Epidermal melanocyte (primary cell): ENCODE measurements around the gene SERPINA3.

ENCODE experiments used
- DNase-seq: peaks from one replicate; pipeline ENCODE4 v3.0.0; 2011; ENCODE audit warnings: low spot score; ENCODE audit not compliant: insufficient read length

The SERPINA3 gene

DNA sequence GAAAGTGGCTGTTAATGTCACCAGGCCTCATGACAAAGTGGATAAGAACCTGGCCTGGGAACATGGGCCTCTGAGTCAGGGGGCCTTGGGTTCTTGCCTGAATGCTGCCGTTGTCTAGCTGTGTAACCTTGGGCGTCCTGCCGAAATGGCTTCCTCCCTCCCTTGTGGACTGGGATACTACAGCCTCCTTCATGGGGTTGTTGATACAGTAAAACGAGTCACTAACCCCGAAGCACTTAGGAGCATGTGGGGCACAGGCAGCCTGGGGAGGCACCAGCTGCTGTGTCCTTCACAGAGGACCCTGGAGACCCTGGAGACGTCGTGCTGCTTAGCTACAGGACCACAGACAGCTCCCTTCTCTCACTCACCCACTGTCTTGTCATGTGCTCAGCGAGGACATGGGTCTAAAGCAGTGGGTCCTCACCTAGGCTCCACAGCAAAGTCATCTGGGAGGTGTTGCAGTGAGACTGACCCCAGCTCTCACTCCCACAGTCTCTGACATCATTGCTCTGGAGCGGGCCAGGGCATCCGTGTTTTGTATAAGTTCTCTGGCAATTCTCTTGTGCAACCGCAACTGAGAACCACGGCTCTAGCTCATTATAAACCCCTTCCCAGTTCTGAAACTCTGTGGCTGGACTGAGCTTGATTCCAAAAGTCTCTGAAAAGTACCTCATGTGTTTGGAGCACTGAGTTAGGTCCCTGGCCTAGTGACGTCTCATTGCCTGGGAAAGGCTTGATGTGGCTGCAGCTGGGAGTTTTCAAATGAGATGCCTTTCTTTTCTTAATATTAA, 42.1 kb downstream of the SERPINA3 start:
- DNase-seq = no peak

DNA sequence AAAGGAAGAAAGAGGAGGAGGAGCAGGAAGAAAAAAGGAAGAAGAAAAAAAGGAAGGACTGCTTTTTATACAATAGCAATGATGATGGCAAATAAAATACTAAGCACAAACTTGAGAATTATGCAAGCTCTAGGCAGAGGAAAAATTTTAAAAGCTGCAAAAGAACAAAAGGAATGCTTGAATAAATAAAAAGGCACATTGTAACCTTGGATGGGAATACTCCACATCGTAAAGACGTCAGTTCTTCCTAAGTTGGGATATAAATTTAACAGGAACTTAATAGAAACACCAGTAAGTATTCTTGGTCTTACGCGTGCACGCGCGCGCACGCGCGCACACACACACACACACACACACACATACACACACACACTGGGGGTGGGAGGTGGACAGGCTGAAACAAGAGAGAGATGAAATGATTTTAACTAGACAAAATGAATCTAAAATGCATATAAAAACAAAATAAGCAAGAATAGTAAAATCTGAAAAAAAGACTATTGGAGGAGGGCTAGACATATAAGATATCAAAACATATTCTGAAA, 43.0 kb downstream of the SERPINA3 start:
- DNase-seq = no peak

DNA sequence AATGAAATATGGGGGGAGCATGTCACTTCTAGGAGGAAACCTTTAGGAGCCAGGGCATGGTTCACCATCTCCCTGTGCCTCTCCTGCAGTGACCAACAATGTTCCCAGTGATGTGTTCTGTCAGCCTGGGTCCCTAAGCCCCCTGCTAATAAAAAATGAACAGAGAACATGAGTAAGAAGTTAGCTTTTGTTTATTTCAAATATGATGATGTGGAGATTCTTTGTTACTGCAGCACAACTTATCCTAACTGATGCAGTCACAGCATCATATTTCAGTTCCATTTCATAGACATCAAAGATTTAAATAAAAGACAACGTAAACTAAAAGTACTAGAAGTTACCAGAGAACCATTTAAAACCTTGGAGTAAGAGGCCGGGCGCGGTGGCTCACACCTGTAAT, 43.9 kb downstream of the SERPINA3 start:
- no peak for DNase-seq

DNA sequence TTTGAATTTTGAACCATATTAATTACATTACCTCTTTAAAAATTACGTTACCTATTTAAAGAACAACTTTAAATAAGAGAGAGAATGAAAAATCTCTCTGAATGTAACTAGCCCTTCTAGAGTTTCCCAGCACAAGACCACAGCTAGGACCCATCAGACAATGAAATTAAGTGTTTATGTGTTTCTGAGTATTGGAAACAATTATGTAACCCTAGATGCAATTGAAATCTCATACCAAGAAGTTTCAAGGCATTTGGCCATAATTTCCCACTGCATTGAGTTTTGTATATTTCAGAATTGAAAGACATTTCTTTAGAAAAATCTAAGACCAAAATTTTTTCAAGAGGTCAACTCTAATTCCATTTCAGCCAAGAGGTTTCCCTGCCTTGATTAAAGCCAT, 47.1 kb downstream of the SERPINA3 start:
- no peak for DNase-seq

DNA sequence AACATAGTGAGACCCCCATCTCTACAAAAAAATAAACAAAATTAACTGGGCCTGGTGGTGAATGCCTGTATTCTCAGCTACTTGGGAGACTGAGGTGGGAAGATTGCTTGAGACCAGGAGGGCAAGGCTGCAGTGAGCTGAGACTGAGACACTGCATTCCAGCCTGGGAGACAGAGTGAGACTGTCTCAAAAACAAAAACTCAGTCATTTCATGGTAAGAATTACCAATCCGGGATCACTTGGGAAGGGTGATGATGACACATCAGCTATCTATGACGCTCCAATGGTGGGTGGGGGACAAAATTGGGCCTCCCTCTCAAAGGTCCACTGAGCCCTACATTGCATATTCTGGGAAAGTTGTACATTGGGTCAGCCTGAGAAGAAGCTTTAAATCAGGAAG, 47.7 kb downstream of the SERPINA3 start:
- DNase-seq = no peak

DNA sequence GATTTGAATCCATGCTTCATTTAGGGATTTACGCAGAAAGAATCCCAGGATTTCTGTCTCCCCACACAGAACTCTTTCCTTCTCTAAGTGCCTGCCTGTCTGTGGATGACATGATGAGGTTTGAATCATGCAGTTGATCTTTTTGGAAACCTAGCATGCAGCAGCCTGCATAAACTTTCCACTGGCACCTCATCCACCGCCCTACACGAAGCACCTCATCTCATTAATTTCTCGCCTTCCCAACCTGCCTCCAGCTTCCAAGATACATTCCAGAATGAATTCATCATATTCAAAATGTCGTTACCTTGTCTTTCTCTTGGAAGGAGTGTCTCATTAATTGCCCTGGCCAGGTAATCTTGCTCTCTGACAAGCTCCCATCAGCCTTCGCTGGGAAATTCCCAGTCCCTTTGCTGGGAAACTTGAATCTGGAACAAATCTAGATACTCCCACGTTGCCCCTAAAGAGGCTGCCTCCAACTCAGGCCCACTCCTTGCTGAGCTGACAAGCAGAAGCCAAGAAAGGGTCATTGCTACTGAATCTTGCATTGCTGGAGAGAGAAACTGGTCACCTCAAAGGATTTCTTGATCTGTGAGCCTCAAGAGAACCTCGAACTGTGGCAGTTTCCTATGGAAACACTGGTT, 48.2 kb downstream of the SERPINA3 start:
- no peak for DNase-seq

DNA sequence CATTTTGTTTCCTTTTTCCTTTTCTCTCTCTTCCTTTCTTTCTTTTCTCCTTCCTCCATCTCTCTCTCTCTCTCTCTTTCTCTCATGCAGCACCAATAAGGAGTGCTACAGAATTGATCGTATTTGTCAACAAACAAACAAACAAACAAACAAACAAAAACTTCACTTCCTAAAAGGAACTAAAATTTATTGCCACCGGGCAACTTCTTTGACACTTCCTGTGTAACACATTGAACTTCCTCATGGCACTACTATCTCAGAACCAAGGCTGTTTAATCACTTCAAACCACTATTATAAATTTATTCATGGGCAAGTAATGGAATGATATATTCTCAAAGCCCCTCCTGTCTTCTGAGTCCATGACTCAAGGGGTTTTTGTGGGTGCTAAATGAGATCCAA, 51.3 kb downstream of the SERPINA3 start:
- no peak for DNase-seq

DNA sequence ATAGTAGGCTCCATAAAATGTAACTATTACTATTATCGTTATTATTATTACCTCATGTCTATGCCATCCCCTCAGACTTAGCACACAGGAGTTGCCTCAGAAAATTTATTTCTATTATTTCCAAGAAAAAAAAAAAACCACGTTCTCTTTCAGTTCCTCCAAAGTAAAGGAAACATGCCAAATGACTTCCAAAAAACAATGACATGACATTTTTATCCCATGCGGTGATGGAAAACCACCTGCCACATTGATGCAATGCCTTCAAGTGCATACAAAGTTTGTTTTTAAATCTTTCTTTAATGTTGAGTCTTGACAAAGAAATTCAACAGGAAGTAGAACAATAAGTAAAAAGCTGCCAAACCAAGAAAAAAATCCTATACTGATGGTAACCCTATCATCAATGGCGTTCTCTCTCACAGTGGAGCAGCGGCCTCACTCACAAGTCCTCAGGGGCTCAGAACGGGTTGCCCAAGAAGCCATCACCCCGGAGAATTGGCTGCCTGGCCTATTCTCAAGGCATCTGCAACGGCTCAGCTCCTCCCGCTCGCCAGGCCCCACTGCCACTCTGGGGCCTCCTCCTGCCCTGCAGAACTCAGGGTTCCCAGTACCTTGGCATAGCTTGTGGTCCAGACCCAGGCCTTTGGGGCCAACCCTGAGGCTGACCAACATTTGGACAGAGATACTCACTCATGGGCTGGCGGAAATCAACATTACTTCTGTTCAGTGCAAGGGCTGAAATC, 51.9 kb downstream of the SERPINA3 start:
- no peak for DNase-seq

DNA sequence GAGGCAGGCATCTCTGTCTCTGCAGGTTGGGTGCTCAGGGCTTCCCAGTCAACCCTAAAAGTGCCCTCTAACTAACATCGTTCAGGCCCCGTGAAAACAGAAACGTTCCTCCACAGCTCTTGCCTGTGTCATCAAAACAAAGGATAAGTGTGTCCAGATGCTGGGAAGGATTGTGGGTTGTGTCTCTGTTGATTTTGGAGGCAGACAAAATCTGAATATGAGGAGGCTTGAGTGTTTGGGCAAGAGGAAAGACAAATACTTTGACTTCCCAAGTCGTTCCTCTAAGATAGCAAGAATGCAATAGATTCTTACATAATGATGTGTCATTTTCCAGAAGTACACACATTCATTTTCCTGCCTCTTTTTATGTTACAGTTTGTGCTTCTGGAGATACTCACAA, 52.9 kb downstream of the SERPINA3 start:
- no peak for DNase-seq

DNA sequence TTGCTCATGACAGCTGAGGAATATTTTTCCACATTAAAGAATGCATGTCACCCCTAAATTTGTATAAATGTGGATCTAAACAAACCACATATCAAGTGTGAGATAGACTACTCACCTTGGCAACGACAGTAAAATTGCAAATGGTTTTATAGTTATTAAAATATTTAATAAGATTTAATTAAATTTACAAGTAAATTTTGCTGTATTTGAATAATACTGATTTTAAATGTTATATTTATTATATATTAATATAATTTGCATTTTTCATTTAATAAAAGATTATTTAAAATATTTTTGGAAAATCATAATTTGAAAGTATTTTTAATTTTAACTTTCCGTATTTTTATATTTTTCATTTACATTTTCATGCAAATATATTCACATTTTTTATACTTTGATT, 53.4 kb downstream of the SERPINA3 start:
- no peak for DNase-seq

DNA sequence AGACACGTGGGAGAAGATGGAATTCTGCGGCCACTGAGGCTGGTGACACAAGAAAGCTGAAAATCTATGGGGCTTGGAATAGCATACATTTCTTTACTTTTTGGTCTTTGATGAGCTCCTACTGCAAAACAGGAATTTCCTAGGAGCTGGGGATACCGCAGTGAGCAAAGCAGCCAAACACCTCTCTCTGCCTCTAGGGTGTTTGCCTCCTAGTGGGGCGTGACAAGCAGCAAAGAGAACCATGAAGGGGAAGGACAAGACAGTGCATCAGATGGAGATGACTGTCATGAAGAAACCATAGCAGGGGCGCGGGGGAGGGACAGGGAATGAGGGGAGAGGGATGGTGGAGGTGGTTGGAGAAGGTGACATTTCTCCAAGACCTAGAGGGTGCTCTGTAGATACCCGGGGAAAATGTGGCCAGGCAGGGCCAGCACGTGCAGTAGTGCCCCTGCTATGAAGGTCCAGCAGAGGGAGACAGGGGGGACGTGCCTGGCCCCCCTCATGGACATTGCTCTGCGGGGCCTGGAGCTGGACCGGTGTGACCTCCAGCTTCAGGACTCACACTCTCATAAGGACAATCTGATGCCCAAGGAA, 58.6 kb downstream of the SERPINA3 start:
- DNase-seq = no peak

DNA sequence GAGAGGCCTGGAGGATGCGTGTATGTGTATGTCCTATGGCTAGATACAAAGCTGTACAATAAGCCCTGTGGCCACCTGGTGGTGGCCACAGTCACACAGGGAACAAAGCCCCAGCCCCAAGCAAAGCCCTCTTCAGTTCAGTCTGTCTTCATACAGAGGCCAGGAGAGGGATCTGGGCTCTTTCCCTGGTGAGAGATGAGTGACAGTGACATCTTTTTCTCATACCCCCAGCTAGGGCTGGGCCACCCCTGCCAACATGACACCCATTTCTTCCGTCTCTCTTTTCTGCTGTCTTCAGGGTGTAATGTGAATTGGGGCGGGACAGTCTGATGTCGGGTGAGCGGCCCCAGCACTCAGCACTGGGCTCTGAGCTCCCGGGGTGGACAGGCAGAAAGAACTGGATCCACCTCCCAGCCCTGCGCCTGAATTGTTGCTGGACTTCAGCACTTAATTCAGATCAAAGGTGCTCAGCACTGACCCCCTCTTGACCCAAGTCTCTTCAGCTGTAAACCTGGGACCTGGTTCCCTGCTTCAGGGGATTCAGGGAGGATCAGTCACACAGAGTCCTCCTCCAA, 59.8 kb downstream of the SERPINA3 start:
- DNase-seq = no peak

DNA sequence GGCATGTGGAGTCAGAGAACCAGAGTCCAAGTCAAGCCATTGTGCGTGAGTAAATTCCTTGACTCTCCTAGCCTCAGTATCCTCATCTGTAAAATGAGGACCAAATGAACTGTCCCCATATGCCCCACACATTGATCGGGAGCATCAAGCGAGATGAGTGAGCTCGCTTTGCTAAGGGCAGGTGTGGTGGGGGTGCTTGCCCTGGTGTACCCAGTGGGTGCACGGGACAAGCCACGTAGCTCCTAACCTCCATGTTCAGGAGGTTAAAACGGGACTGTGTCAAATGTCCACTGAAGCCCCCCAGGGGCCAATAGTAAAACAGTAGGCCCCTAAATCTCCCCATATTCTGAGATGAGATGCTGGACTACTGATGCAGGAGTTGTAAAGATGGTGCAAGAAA, 60.9 kb downstream of the SERPINA3 start:
- DNase-seq = no peak
